DOHH2 (cell line): Measurements from ENCODE around the gene PDE4DIP.
"Not testable (repeated sequence)": the region's sequence is repeated elsewhere in the genome, so short reads cannot be mapped to it uniquely, and the experiment has no call there.

Source experiments
- CTCF ChIP-seq: fragments of 200-600 bp; sonication (generic); IDR thresholded peaks from one replicate; pipeline ENCODE4 v1.5.1; 2014; ENCODE audit warnings: antibody characterized with exemption, mild to moderate bottlenecking, low read depth, low read length; ENCODE audit not compliant: poor library complexity, severe bottlenecking
- EZH2phosphoT487 ChIP-seq: fragments of 200-600 bp; sonication (generic); IDR thresholded peaks from 2 replicates; pipeline ENCODE4 v1.6.1; 2017; ENCODE audit warnings: borderline replicate concordance, mild to moderate bottlenecking, antibody characterized with exemption, low read length, moderate library complexity, mixed read lengths

DNA sequence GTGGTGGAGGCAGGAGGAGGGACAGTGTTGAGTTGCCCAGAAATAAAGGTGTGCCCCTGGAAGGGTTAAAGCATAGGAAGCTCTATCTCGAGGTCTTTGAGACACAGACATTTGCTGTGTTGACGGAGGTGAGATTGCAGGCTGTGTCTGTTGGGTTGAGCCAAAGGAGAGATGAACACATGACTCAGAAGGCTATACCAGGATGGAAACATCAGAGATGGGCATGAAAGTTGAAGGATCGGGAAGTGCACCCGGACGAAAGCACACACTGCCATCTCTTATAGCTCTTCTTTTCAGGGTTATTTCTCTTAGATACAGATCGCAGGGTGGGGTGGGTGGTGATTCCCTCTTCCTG, 35.3 kb upstream of the PDE4DIP start:
- not testable (repeated sequence) for TF ChIP-seq CTCF, EZH2phosphoT487
